Measurements from ENCODE around the gene CCDC85B. TPM values are rescaled to one million over a fixed set of nuclear protein-coding genes. Genes with fewer than 3 reads are reported as not detected.

CCDC85B gene
- total RNA-seq, 1 experiment from 2014 or later = 14.7 TPM

DNA sequence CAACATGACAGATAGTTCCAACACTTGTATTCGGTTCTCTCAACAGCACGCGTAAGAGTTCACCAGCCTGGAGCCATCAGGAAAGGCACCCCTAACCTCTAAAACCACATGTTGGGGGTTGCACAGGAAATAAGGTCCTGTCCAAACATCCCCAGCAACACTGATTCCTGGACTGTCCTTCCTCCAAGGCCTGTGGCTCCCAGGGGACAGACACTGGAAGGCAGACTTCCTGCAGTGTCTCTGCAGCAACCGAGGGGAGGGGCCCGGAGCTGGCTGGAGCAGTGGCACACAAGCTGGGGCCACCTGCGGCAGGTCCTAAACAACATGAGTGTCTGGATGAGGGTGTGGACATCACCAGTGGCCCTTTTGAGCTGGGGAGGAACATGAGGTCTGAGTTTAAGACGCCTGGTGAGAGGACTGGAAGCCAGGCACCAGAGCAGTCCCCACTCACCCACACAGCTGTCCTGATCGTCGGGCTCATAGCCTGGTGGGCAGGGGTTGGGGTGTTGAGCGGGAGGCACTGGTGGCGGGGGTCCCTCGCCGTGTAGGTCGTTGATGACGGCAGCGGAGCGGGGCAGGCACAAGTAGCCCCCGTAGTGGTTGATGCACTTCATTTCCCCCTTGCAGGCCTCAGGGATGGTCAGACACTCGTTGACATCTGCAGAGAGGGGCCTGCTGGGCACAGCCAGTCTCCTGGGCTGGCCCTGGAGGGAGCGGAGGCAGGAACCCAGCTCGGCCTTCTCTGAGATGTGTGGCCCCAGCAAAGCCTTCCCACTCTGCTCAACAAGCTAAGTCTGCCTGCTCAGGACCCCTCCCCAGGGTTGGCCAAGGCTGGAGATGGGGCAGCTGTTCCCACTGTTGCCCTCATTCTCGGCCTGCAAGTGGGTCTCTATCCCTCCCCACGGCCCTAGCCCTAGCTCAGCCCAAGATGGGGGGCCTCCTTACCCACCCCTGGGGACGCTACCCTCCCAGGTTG lies 19.5 kb upstream of the CCDC85B start:
- Mint-ChIP-seq H3K9me3 (ENCODE audit: unreplicated experiment) (no peaks in the 10 kb centered on the region), H3K4me1 (ENCODE audit: low read depth, unreplicated experiment) (peaks cover 6% of the 10 kb centered on the region), H3K27me3 (ENCODE audit: insufficient read depth, unreplicated experiment) (no peaks in the 10 kb centered on the region), H3K27ac (ENCODE audit: unreplicated experiment) (peak overlapping the region; percentile 9), H3K36me3 (ENCODE audit: insufficient read depth, unreplicated experiment) (peaks cover 30% of the 10 kb centered on the region), H3K4me3 (ENCODE audit: unreplicated experiment) (no peak overlapping the region)
- no peak overlapping the region for H3K4me3 ChIP-seq (ENCODE audit: low read depth, low read length)
- H3K36me3 ChIP-seq (ENCODE audit: control insufficient read depth, insufficient read depth, low read length) = no peaks in the 10 kb centered on the region
- ChIA-PET CTCF (interaction anchor here (0.6 to 4.3 kb wide), 4 partner anchors 11 to 151 kb away, joined by 3 to 39 read pairs (median 22); partner anchors contain the start of genes FIBP, MUS81 and RNASEH2C), POLR2A (interaction anchor here (0.5 to 1.9 kb wide), 4 partner anchors 11 to 1110 kb away, joined by 3 to 10 read pairs (median 4); partner anchors contain the start of genes KAT5 and MUS81)
- no peak for DNase-seq
- TF ChIP-seq, protein P1, sequence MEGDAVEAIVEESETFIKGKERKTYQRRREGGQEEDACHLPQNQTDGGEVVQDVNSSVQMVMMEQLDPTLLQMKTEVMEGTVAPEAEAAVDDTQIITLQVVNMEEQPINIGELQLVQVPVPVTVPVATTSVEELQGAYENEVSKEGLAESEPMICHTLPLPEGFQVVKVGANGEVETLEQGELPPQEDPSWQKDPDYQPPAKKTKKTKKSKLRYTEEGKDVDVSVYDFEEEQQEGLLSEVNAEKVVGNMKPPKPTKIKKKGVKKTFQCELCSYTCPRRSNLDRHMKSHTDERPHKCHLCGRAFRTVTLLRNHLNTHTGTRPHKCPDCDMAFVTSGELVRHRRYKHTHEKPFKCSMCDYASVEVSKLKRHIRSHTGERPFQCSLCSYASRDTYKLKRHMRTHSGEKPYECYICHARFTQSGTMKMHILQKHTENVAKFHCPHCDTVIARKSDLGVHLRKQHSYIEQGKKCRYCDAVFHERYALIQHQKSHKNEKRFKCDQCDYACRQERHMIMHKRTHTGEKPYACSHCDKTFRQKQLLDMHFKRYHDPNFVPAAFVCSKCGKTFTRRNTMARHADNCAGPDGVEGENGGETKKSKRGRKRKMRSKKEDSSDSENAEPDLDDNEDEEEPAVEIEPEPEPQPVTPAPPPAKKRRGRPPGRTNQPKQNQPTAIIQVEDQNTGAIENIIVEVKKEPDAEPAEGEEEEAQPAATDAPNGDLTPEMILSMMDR (IDR thresholded peaks at IDR 0.05; ENCODE audit: insufficient read depth in 1 of 2, low read depth in 1 of 2, low read length in 1 of 2, severe bottlenecking in 1 of 2, unreplicated experiment in 1 of 2) = no peak
- H3K9me3 ChIP-seq = no peaks in the 10 kb centered on the region
- H3K4me1 ChIP-seq = 0 out of 2 replicates have a peak, but pooled peaks cover 3% of the 10 kb centered on the region
- intact Hi-C loops (cut with micrococcal nuclease; ENCODE audit: unreplicated experiment) = no loop called here
- no peaks in the 10 kb centered on the region for H3K27me3 ChIP-seq (replicated peaks; ENCODE audit: control insufficient read depth, insufficient read depth, low read length)
- BruUV-seq (replicated peaks) = no TSS peak

DNA sequence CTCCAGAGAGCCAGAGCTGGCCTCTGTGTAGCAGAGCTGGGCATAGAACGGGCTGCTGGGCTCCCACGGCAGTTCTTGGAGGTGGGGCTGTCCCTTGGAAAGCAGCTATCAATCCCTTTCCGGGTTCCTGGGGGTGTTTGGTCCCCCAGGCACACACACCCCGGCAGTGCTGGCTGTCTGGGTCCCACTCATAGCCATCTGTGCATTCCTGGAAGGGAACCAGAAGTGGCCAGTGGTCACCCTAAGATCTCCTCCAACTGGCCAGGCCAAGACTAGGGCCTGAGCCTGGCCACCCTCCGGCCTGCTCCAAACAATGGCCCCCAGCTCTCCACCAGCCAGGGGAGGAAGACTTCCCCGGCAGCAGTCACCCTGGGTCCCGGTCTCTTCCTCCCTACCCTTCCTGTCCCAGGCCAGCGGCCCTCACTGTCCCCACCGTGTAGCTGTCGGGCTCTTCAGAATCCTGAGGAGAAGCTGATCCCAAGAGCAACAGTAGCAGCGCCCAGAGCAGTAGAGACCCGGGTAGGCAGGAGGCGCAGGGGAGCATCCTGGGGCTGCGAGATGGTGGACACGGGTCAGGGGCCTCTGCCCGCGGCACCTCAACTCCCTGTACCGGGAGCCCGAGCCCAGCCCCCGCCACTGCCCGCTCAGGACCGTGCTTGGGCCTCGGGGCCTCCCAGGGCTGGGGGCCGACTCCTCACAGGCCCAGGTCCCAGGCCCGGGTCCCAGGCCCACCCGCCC lies 18.5 kb upstream of the CCDC85B start:
- H3K4me1 Mint-ChIP-seq (ENCODE audit: low read depth, unreplicated experiment) = peaks cover 6% of the 10 kb centered on the region
- BruUV-seq (replicated peaks) = no TSS peak
- no peak overlapping the region for H3K4me3 ChIP-seq (ENCODE audit: low read depth, low read length)
- peak overlapping the region; percentile 9 for H3K27ac Mint-ChIP-seq (ENCODE audit: unreplicated experiment)
- POLR2A ChIA-PET = interaction anchor here (0.6 to 1.9 kb wide), 2 partner anchors 12 to 30 kb away, joined by 4 to 10 read pairs; partner anchors contain the start of gene MUS81
- CTCF ChIA-PET = interaction anchor here (0.6 to 4.3 kb wide), 4 partner anchors 12 to 152 kb away, joined by 3 to 39 read pairs (median 22); partner anchors contain the start of genes FIBP, MUS81 and RNASEH2C
- H3K36me3 Mint-ChIP-seq (ENCODE audit: insufficient read depth, unreplicated experiment) = peaks cover 30% of the 10 kb centered on the region
- TF ChIP-seq, protein P1 (IDR thresholded peaks at IDR 0.05; ENCODE audit: insufficient read depth in 1 of 2, low read depth in 1 of 2, low read length in 1 of 2, severe bottlenecking in 1 of 2, unreplicated experiment in 1 of 2) = no peak
- intact Hi-C loops (cut with micrococcal nuclease; ENCODE audit: unreplicated experiment) = no loop called here
- H3K4me3 Mint-ChIP-seq (ENCODE audit: unreplicated experiment) = peak overlapping the region; percentile 29
- 0 out of 2 replicates have a peak, but pooled peaks cover 3% of the 10 kb centered on the region for H3K4me1 ChIP-seq
- no peak for DNase-seq
- H3K9me3 Mint-ChIP-seq (ENCODE audit: unreplicated experiment) = no peaks in the 10 kb centered on the region
- no peaks in the 10 kb centered on the region for H3K36me3 ChIP-seq (ENCODE audit: control insufficient read depth, insufficient read depth, low read length)
- no peaks in the 10 kb centered on the region for H3K9me3 ChIP-seq
- H3K27me3 ChIP-seq (replicated peaks; ENCODE audit: control insufficient read depth, insufficient read depth, low read length) = no peaks in the 10 kb centered on the region
- H3K27me3 Mint-ChIP-seq (ENCODE audit: insufficient read depth, unreplicated experiment) = no peaks in the 10 kb centered on the region

Data from Caco-2 (cell line).